ENCODE results near the gene GPR18. TPM values are rescaled to one million over a fixed set of nuclear protein-coding genes. Genes with fewer than 3 reads are reported as not detected.
A peak's percentile ranks its signal among the peaks of the same experiment; 100 is the strongest.

The GPR18 gene
- total and polyA plus RNA-seq, 8 donors, result 0.17 to 0.65 (median 0.46) TPM; not detected in 1

DNA sequence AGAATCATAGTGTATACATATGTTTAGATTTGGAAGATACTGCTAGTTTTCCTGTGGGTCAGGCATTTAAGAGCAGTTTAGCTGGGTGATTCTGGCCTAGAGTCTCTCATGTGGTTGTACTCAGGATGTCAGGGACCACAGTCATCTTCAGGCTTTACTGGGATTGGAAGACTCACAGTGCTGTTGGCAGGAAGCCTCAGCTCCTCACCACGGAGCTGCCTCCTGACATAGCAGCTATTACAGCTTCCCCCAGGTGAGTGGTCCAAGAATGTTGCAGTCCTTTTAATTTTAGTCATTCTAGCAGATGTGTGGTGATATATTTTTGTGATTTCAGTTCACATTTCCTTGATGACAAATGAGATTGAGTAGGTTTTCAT is 16.9 kb upstream of the GPR18 start:
- no peak overlapping the region for H3K27ac ChIP-seq
- H3K36me3 ChIP-seq, result peaks cover 0 to 3% of the 10 kb centered on the region in 2 donors
- TF ChIP-seq, protein P1, sequence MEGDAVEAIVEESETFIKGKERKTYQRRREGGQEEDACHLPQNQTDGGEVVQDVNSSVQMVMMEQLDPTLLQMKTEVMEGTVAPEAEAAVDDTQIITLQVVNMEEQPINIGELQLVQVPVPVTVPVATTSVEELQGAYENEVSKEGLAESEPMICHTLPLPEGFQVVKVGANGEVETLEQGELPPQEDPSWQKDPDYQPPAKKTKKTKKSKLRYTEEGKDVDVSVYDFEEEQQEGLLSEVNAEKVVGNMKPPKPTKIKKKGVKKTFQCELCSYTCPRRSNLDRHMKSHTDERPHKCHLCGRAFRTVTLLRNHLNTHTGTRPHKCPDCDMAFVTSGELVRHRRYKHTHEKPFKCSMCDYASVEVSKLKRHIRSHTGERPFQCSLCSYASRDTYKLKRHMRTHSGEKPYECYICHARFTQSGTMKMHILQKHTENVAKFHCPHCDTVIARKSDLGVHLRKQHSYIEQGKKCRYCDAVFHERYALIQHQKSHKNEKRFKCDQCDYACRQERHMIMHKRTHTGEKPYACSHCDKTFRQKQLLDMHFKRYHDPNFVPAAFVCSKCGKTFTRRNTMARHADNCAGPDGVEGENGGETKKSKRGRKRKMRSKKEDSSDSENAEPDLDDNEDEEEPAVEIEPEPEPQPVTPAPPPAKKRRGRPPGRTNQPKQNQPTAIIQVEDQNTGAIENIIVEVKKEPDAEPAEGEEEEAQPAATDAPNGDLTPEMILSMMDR (IDR thresholded peaks at IDR 0.05), result no peak
- DNase-seq (no peak), ATAC-seq (no peak)
- peaks cover 0 to 63% of the 10 kb centered on the region in 2 donors for H3K4me1 ChIP-seq
- intact Hi-C loops (cut with DNase I), result no loop called here
- H3K4me3 ChIP-seq, result no peak overlapping the region
- peaks cover 0 to 5% of the 10 kb centered on the region in 2 donors for H3K9me3 ChIP-seq
- H3K27me3 ChIP-seq, result no peaks in the 10 kb centered on the region

DNA sequence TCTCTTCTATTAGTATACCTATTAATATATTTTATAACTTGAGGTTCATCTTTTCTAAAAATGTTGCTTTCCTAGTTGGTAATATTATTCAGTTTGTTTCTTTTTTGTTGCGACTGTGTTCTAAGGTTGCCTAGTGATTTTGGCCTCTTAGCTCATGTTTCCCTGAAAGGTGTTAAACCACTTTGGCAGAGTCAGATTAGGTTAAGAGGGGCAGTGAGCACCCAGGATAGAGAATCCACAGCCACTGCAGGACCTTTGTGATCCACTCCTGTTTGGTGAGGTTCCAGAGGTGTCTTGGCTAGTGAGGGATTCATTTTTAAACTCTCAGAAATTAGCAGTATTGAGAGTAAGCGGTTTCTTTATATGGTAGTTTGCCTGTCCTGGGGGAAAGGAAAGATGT is 14.9 kb upstream of the GPR18 start:
- intact Hi-C loops (cut with DNase I), result loop anchor here in 1 of 2 donors (5.0 kb wide), 1 partner anchor 164 kb away; no protein-coding TSS in a partner anchor

DNA sequence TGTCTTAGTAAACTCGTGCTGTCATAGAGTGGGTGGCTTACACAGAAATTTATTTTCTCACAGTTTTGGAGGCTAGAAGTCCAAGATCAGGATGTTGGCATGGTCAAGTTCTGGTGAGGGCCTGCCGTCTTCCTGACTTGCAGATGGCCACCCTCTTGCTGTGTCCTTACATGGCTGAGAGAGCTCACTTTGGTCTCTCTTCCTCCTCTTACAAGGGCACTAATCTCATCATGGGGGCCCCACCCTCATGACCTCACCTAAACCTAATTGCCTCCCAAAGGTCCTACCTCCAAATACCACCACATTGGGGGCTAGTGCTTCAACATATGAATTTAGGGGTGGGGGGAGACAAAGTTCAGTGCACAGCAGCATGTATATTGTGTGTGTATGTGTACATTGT is 14.3 kb upstream of the GPR18 start:
- Histone ChIP-seq H3K4me3 (no peak overlapping the region), H3K27ac (no peak overlapping the region), H3K4me1 (peaks cover 0 to 41% of the 10 kb centered on the region in 2 donors), H3K36me3 (peaks cover 0 to 3% of the 10 kb centered on the region in 2 donors), H3K27me3 (no peaks in the 10 kb centered on the region), H3K9me3 (peaks cover 0 to 5% of the 10 kb centered on the region in 2 donors)
- intact Hi-C loops (cut with DNase I), result loop anchor here in 1 of 2 donors (5.0 kb wide), 1 partner anchor 165 kb away; no protein-coding TSS in a partner anchor
- TF ChIP-seq, protein P1 (IDR thresholded peaks at IDR 0.05), result no peak
- no peak for DNase-seq
- ATAC-seq, result no peak

More for the DNA sequence above, 14.9 kb upstream of the GPR18 start:
- Histone ChIP-seq H3K4me1 (peaks cover 0 to 48% of the 10 kb centered on the region in 2 donors), H3K27me3 (no peaks in the 10 kb centered on the region), H3K9me3 (peaks cover 0 to 5% of the 10 kb centered on the region in 2 donors), H3K27ac (no peak overlapping the region), H3K4me3 (no peak overlapping the region), H3K36me3 (peaks cover 0 to 3% of the 10 kb centered on the region in 2 donors)
- no peak for DNase-seq
- no peak for ATAC-seq
- TF ChIP-seq, protein P1 (IDR thresholded peaks at IDR 0.05), result no peak

DNA sequence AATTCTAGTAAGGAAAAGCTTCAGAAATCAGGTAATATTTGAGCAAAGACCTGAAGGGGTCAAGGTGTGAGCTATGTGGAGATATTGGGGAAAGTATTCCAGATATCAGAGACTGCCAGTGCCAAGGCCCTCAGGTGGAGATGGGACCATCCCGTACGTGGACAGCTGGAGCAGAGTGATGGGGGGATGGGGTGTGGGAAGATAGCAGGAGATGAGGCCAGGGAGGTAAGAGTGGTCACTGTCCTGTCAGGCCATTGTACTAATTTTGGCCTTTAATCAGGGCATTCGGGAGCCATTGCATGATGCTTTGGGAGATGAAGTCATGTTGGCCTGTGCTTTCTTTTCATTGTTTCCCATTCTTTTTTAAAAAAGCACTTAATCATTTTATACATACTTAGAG is 13.1 kb upstream of the GPR18 start:
- H3K27ac ChIP-seq, result peak overlapping the region; percentile 16 to 60
- H3K4me3 ChIP-seq, result no peak overlapping the region
- H3K4me1 ChIP-seq, result peaks cover 0 to 29% of the 10 kb centered on the region in 2 donors
- TF ChIP-seq, protein P1 (IDR thresholded peaks at IDR 0.05), result no peak
- no peaks in the 10 kb centered on the region for H3K27me3 ChIP-seq
- intact Hi-C loops (cut with DNase I), result loop anchor here in 1 of 2 donors (5.0 kb wide), 1 partner anchor 166 kb away; no protein-coding TSS in a partner anchor
- DNase-seq (no peak), ATAC-seq (no peak)
- peaks cover 0 to 2% of the 10 kb centered on the region in 2 donors for H3K36me3 ChIP-seq
- peaks cover 0 to 5% of the 10 kb centered on the region in 2 donors for H3K9me3 ChIP-seq

DNA sequence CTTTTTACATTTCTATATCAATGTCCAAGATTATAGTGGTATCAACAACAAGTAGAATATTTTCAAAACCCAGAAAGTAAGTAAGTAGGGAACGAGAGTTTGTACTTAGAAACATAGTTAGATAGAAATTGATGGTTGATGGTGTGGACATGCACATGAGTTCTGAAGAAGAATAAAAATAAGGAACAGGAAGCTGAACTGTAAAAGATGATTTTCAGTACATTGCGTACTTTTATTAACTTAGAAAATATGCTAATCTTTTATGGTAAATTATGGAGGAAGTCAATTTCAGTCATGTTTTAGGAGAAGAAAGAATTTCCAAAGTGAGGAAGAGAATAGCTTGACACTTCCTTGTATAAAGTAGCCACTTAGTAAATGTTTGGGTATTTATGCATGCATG is 12.3 kb upstream of the GPR18 start:
- Histone ChIP-seq H3K4me3 (no peak overlapping the region), H3K9me3 (peaks cover 0 to 5% of the 10 kb centered on the region in 2 donors), H3K4me1 (peaks cover 0 to 25% of the 10 kb centered on the region in 2 donors), H3K36me3 (no peaks in the 10 kb centered on the region), H3K27ac (peak overlapping the region; percentile 16 to 60), H3K27me3 (no peaks in the 10 kb centered on the region)
- DNase-seq (no peak), ATAC-seq (peak; percentile 9)
- intact Hi-C loops (cut with DNase I), result loop anchor here in 1 of 2 donors (5.0 kb wide), 1 partner anchor 167 kb away; no protein-coding TSS in a partner anchor
- TF ChIP-seq, protein P1 (IDR thresholded peaks at IDR 0.05), result no peak

All from left lung (tissue), 10 donors.